ENCODE data around the gene SPSB1. TPM values are rescaled to one million over a fixed set of nuclear protein-coding genes. Genes with fewer than 3 reads are reported as not detected.

The SPSB1 gene
- total and polyA plus RNA-seq, 2 of the 4 experiments (the other 2 are of a cell fraction), result 16.7 to 19.8 TPM

- Histone ChIP-seq H4K8ac (ENCODE audit: low read depth in 2 of 2, low read length in 2 of 2) (no peak overlapping the region), H3K36me3 (ENCODE audit: control insufficient read depth, insufficient read depth, low read length) (no peaks in the 10 kb centered on the region), H3K4me3 (ENCODE audit: insufficient read depth, low read depth, low read length) (no peak overlapping the region), H3K9me3 (ENCODE audit: control insufficient read depth, insufficient read depth, low read length) (no peaks in the 10 kb centered on the region), H2BK20ac (ENCODE audit: low read depth, low read length) (no peak overlapping the region), H3K27me3 (ENCODE audit: control insufficient read depth, insufficient read depth, low read length) (no peaks in the 10 kb centered on the region), H3K4ac (ENCODE audit: low read depth, low read length) (peak overlapping the region; percentile 51; the same call in 1 of the 2 replicates), H4K5ac (ENCODE audit: low read depth, low read length) (no peak overlapping the region), H3K9ac (ENCODE audit: low read depth, low read length) (no peak overlapping the region), H3K79me1 (ENCODE audit: low read depth in 1 of 2, low read length in 2 of 2) (peaks cover 29 to 87% of the 10 kb centered on the region in 2 experiments), H3K14ac (replicated peaks; ENCODE audit: low read depth, low read length) (peak overlapping the region; percentile 5), H2BK5ac (ENCODE audit: low read depth, low read length, poor library complexity, severe bottlenecking) (peak overlapping the region; percentile 34), H2AFZ (replicated peaks; ENCODE audit: low read length, poor library complexity) (peak overlapping the region; percentile 35), H2AK5ac (ENCODE audit: low read depth, low read length) (peak overlapping the region; percentile 83; the same call in 1 of the 2 replicates), H3K27ac (ENCODE audit: insufficient read depth, low read length) (no peak overlapping the region), H2BK15ac (ENCODE audit: low read depth, low read length) (no peak overlapping the region), H3K4me2 (ENCODE audit: low read depth, low read length) (peak overlapping the region; percentile 48; the same call in 1 of the 2 replicates), H4K91ac (ENCODE audit: insufficient read depth, low read depth, low read length) (no peak overlapping the region), H3K23ac (ENCODE audit: low read depth, low read length) (peak overlapping the region; percentile 37), H3K4me1 (ENCODE audit: control insufficient read depth, insufficient read depth, low read length) (peaks cover 13% of the 10 kb centered on the region), H3K56ac (ENCODE audit: extremely low read depth, insufficient read depth, low read length) (no peak overlapping the region), H3K9me1 (ENCODE audit: insufficient read depth, low read length) (peaks cover 34% of the 10 kb centered on the region), H2AK9ac (replicated peaks; ENCODE audit: low read depth, low read length, poor library complexity) (peak overlapping the region; percentile 60), H2BK120ac (ENCODE audit: low read depth, low read length) (no peak overlapping the region), H3K18ac (ENCODE audit: low read depth, low read length) (no peak overlapping the region), H4K20me1 (ENCODE audit: insufficient read depth, low read length) (peaks cover 90% of the 10 kb centered on the region)
- BruUV-seq (replicated peaks), result no TSS peak
- ChIA-PET CTCF (no interaction called here), POLR2A (ENCODE audit: unreplicated experiment) (no interaction called here)
- ATAC-seq (ENCODE audit: low read depth) (peak; percentile 79), DNase-seq (peak; percentile 65)
- in situ Hi-C loops (cut with MboI; ENCODE audit: low sequenced_read_pairs) (no loop called here), dilution Hi-C loops (cut with HindIII; ENCODE audit: low sequenced_read_pairs, unreplicated experiment) (no loop called here), intact Hi-C loops (cut with micrococcal nuclease) (no loop called here)
- 62% methylated on average over 6 of the region's 20 CpGs; no CpG with 5 or more reads in 1 of the 2 experiments for WGBS, 2 experiments (ENCODE audit: extremely low coverage in 2 of 2, insufficient read length in 1 of 2)
- TF ChIP-seq USF2 (IDR thresholded peaks at IDR 0.05; ENCODE audit: low read depth, low read length), result no peak
- no peak for TF ChIP-seq CTCF (conservative IDR thresholded peaks at IDR 0.05; ENCODE audit: low read depth, low read length)
- TF ChIP-seq BHLHE40 (IDR thresholded peaks at IDR 0.05; ENCODE audit: low read depth, low read length), result 0 out of 2 replicates have a peak, but pooled peaks have one; percentile 10
- no peak for TF ChIP-seq CHD1 (IDR thresholded peaks at IDR 0.05; ENCODE audit: low read depth, low read length)
- no peak for TF ChIP-seq RFX5 (IDR thresholded peaks at IDR 0.05; ENCODE audit: low read depth, low read length)
- no peak for TF ChIP-seq POLR2A (IDR thresholded peaks at IDR 0.05; ENCODE audit: low read depth, low read length)
- no peak for TF ChIP-seq FOS (IDR thresholded peaks at IDR 0.05; ENCODE audit: low read depth, low read length)
- 0 out of 2 replicates have a peak, but pooled peaks have one; percentile 19 for TF ChIP-seq RAD21 (IDR thresholded peaks at IDR 0.05; ENCODE audit: low read length)
- TF ChIP-seq MAFK (IDR thresholded peaks at IDR 0.05; ENCODE audit: low read depth, low read length), result no peak
- TF ChIP-seq RCOR1 (IDR thresholded peaks at IDR 0.05; ENCODE audit: insufficient replicate concordance, low read length), result no peak
- TF ChIP-seq ELK1 (IDR thresholded peaks at IDR 0.05; ENCODE audit: borderline replicate concordance, low read depth, low read length), result no peak
- TF ChIP-seq CEBPB (IDR thresholded peaks at IDR 0.05; ENCODE audit: low read depth, low read length), result no peak
- TF ChIP-seq MAZ (IDR thresholded peaks at IDR 0.05; ENCODE audit: borderline replicate concordance, low read depth, low read length), result no peak
- peak; percentile 24; the same call in 1 of the 2 replicates for TF ChIP-seq SMC3 (IDR thresholded peaks at IDR 0.05; ENCODE audit: low read depth, low read length)
Measured at GRCh38 chr1:9350013-9350908, 57.6 kb downstream of the SPSB1 start.

All from IMR-90 (cell line).